NCI-H526 treated with DMSO at 0.1 percent for 48 hours (cell line): Measurements from ENCODE around the gene RHOC.
"Not testable (repeated sequence)": the region's sequence is repeated elsewhere in the genome, so short reads cannot be mapped to it uniquely, and the experiment has no call there.

Experiments
- DNase-seq: peaks from one replicate; lab custom pipeline; 2025; lab: John Stamatoyannopoulos, UW

RHOC gene

GRCh38 chr1:112706505-112707220 is at the start of gene RHOC:
RHOC (minus strand) TSS chr1:112707127; CDS start chr1:112703799, 3,328 bp downstream.
- peak; percentile 64 for DNase-seq

DNA sequence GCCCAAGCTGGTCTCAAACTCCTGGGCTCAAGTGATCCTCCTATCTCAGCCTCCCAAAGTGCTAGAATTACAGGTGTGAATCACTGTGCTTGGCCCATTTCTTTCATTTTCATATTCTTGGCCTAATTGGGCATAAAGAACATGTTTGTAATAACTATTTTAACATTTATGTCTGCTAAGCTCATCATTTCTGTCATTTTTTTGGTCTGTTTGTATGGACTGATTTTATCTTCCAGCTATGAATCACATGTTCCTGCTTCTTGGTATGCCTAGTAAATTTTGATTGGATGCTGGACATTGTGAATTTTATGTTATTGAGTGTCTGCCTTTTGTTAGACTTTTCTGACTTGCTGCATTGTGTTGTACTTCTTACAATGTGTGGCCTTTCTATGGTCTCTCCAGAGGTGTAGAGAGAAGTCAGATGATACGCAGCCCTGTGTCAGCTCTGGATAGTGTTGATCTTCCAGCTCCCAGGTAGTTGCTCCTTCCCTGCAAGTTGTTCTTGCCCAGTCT is 47.2 kb upstream of the RHOC start:
- DNase-seq, result no peak

- no peak for DNase-seq
Observed at GRCh38 chr1:112748396-112748795, 41.5 kb upstream of the RHOC start.

DNA sequence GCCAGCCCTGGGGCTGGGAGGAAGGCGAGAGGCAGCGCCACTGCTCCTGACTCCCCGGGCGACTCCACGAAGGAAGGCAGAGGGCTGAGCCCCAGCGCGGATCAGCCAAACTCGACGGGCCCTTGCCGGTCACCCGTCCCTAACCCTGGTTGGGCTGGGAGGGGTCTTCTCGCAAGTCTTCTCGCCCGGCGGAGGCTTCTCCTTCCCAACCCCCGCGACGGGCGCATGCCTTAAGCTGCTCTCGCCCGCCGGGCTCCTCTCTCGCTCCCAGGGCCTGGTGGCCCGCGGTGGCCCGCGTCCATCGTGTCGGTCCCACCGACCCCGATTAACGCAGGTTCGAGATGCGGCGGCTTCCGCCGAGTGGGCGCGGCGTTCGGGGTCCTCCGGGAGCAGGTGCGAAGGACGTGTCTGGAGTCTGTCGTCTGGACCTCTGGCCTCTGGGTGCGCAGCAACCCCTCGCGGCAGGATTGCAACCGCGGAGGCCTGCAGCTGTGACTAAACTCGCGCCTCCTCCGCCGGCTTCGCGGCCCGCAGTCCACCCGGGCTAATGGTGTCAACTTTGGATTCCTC is 37.2 kb upstream of the RHOC start:
- no peak for DNase-seq

DNA sequence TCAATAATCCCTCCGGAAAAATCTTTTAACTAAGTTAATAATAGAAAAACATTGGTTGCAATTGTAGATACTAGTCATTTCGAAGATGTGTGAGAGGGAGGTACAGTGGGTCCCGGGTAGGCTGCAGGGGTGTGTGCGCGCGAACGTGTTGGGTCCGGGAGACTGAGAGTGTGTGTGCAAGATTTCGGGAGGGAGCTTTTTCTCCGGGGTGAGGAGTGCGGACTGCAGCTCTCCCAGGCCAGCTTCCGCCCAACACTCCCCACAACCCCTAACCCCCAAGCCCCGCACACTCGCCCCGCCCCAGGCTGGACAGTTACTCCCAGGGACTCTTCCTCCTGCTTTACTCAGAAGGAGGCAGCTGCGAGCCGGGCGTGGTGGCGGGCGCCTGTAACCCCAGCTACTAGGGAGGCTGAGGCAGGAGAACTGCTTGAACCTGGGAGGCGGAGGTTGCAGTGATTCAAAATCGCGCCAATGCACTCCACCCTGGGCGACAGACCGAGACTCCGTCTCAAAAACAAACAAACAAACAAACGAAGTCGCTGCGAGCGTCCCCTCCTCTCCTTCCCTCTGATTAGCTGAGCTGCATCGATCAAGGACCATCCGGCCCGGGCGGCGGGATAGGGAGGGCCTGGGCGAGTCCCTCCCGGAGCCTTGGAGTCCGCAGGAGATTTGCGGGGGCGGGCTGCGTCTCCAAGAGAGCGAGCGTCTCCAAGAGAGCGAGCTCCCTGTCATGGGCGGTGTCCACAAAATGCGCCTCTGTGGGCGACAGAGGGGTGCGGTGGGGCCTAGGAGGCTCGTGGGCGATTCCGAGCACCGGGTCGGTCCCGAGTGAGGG is 36.5 kb upstream of the RHOC start:
- DNase-seq, result no peak

DNA sequence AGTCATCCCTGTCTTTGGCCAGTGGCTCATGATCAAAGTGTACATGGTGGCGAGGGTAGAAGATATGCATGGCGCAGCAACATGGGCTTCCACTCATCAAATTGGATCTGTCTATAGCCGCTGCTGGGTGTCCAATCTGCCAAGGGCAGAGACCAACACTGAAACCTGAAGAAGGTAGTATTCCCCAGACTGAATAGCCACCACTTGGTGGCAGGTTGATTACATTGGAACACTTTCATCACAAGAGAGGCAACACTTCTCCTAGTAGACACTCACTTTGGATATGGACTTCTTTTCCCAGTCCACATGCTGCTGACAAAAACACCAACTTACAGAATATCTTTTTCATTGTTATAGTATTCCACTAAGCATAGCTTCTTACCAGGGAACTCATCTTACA is 30.6 kb upstream of the RHOC start:
- peak; percentile 7 for DNase-seq

- DNase-seq, result no peak
Observed at GRCh38 chr1:112735752-112736151, 28.8 kb upstream of the RHOC start.

- DNase-seq, result no peak
Observed at GRCh38 chr1:112731451-112731850, 24.5 kb upstream of the RHOC start.

- no peak for DNase-seq
Observed at GRCh38 chr1:112729909-112730308, 23.0 kb upstream of the RHOC start.

DNA sequence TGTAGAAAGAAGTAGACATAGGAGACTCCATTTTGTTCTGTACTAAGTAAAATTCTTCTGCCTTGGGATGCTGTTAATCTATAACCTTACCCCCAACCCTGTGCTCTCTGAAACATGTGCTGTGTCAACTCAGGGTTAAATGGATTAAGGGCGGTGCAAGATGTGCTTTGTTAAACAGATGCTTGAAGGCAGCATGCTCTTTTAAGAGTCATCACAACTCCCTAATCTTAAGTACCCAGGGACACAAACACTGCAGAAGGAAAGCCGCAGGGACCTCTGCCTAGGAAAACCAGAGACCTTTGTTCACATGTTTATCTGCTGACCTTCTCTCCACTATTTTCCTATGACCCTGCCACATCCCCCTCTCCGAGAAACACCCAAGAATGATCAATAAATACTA is 22.1 kb upstream of the RHOC start:
- DNase-seq, result not testable (repeated sequence)

- not testable (repeated sequence) for DNase-seq
Observed at GRCh38 chr1:112728306-112728971, 21.5 kb upstream of the RHOC start.

- peak; percentile 13 for DNase-seq
Observed at GRCh38 chr1:112727716-112728115, 20.8 kb upstream of the RHOC start.

GRCh38 chr1:112724240-112724639 is 17.3 kb upstream of the RHOC start:
- DNase-seq, result not testable (repeated sequence)

DNA sequence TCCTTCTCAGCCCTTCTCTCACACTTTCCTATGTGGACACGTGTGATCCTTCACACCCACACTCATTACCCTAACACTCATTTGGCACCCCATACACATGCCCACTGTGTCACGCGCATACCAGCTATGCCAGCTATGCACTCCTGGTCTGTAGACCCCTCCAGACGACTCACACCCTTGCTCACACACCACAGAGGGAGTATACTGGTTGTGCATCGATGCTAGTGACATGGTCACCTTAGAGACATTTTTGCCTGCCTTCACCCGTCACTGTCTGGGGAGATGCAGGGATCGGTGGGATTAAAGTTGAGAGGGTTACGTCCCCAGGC is 16.5 kb upstream of the RHOC start:
- DNase-seq, result no peak

- peak; percentile 49 for DNase-seq
Observed at GRCh38 chr1:112722601-112723510, 15.9 kb upstream of the RHOC start.

DNA sequence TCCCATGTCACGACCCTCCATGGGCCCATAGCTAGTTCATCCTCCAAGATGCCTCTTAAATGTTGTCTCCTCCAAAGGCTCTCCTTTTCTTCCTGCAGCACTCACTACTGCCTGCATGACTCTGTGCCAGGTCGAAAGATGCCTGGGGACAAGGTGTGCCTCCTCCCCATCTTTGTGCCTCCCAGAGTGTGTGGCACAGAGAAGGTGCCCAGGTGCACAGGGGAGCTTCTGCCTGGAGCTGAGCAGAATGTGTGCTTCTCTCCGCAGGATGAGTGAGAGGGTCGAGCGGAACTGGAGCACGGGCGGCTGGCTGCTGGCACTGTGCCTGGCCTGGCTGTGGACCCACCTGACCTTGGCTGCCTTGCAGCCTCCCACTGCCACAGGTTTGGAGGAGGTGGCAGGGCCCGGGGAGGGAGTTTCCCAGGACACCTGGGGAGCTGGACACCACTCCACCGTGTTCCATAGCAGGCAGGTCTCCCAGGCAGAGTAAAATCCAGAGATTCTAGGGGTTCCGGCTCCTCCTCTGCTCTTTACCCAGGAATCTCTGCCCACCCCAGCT is 15.1 kb upstream of the RHOC start:
- no peak for DNase-seq

GRCh38 chr1:112721294-112721693 is 14.4 kb upstream of the RHOC start:
- not testable (repeated sequence) for DNase-seq

GRCh38 chr1:112720800-112721199 is 13.9 kb upstream of the RHOC start:
- DNase-seq, result no peak

DNA sequence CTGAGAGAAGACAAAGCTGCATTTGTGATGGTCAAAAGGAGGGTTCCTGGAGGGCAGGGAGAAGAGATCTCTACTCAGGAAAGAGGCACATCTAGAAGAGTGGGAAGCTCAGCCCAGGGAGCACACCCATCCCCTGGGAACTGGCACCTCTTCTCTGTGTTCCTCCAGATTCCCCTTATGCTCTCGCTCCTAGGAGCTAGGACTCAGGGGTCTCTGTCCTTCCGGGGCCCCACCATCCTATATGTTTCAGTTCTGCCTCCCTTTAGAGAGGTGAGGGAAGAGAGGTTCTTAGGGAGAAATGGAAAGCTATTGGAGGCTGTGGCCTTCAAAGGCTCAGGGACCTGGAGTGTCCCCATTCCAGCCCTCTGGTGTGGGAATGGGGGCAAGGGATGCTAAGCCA is 12.8 kb upstream of the RHOC start:
- no peak for DNase-seq

DNA sequence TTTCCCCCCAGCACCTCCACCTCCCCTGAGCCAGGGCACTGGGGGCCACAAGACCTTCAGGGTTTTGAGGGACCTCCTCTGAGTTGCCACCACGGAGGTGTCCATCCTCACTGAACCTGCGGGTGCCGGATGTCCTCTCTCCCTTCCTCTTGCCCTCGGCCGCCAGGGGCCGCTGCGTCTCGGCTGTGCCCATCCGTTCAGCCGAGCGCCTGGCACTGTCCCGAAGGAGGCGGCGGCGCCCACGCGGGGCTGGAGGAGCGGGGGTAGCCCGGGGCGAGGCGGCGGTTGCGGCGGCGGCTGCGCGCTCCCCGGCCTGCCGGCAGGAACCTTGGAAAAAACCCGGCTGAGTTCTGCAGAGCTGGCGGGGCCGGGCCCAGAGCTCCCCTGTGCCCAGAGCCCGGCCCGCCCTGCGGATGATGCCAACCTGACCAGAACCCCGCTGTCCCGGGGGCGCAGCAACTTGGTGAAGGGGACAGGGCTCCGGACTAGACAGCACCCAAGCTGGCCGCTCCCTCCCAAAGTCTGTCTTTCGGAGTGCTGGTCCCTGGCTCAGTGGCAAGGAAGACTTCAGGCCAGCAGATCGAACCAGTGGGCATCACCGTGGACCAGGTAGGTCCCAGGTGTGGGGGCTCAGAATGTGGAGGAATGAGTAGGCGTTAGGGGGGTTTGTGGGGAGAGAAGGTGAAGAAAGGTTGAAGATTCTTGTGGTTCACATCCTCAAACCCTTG is 11.9 kb upstream of the RHOC start:
- peak; percentile 72 for DNase-seq
